Measurements from ENCODE around the gene KRTAP24-1. TPM values are rescaled to one million over a fixed set of nuclear protein-coding genes. Genes with fewer than 3 reads are reported as not detected.

Gene KRTAP24-1
- total and polyA plus RNA-seq, 2 of the 4 experiments (the other 2 are of a cell fraction), result not detected

DNA sequence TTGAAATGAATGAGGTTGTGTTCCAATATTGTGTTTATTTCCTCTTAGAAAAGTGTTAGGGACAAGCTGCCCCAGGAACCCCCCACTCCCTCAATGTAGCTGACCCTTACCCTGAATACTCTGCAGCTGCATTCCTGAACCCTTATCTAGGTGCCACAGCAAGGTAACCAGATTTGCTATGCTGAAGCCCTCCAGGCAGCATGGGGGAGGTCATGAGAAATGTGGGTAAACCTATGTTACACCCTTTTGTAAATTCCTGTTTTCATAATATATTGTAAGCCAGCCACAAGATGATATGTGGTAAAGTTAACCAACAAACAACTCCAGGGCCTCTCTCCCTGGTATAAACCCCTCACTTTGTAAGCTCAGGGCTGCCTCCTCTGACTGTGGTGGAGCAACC, 39.1 kb downstream of the KRTAP24-1 start:
- H3K27me3 ChIP-seq (ENCODE audit: control insufficient read depth, insufficient read depth, low read length), result no peaks in the 10 kb centered on the region
- no peak overlapping the region for H3K4me2 ChIP-seq (ENCODE audit: low read depth, low read length)
- TF ChIP-seq SMC3 (IDR thresholded peaks at IDR 0.05; ENCODE audit: low read depth, low read length), result no peak
- TF ChIP-seq, protein P1, sequence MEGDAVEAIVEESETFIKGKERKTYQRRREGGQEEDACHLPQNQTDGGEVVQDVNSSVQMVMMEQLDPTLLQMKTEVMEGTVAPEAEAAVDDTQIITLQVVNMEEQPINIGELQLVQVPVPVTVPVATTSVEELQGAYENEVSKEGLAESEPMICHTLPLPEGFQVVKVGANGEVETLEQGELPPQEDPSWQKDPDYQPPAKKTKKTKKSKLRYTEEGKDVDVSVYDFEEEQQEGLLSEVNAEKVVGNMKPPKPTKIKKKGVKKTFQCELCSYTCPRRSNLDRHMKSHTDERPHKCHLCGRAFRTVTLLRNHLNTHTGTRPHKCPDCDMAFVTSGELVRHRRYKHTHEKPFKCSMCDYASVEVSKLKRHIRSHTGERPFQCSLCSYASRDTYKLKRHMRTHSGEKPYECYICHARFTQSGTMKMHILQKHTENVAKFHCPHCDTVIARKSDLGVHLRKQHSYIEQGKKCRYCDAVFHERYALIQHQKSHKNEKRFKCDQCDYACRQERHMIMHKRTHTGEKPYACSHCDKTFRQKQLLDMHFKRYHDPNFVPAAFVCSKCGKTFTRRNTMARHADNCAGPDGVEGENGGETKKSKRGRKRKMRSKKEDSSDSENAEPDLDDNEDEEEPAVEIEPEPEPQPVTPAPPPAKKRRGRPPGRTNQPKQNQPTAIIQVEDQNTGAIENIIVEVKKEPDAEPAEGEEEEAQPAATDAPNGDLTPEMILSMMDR (conservative IDR thresholded peaks at IDR 0.05; ENCODE audit: low read depth, low read length), result no peak
- TF ChIP-seq CHD1 (IDR thresholded peaks at IDR 0.05; ENCODE audit: low read depth, low read length), result no peak
- TF ChIP-seq, protein P2, sequence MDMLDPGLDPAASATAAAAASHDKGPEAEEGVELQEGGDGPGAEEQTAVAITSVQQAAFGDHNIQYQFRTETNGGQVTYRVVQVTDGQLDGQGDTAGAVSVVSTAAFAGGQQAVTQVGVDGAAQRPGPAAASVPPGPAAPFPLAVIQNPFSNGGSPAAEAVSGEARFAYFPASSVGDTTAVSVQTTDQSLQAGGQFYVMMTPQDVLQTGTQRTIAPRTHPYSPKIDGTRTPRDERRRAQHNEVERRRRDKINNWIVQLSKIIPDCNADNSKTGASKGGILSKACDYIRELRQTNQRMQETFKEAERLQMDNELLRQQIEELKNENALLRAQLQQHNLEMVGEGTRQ (IDR thresholded peaks at IDR 0.05; ENCODE audit: low read depth, low read length), result no peak
- no peak for TF ChIP-seq MXI1 (IDR thresholded peaks at IDR 0.05; ENCODE audit: borderline replicate concordance, low read depth, low read length)
- no peak for TF ChIP-seq POLR2A (IDR thresholded peaks at IDR 0.05; ENCODE audit: low read depth, low read length)
- TF ChIP-seq RFX5 (IDR thresholded peaks at IDR 0.05; ENCODE audit: low read depth, low read length), result no peak
- no peak for TF ChIP-seq CEBPB (IDR thresholded peaks at IDR 0.05; ENCODE audit: low read depth, low read length)
- no peak for TF ChIP-seq RCOR1 (IDR thresholded peaks at IDR 0.05; ENCODE audit: insufficient replicate concordance, low read length)
- no peak for TF ChIP-seq FOS (IDR thresholded peaks at IDR 0.05; ENCODE audit: low read depth, low read length)
- TF ChIP-seq, protein P3, sequence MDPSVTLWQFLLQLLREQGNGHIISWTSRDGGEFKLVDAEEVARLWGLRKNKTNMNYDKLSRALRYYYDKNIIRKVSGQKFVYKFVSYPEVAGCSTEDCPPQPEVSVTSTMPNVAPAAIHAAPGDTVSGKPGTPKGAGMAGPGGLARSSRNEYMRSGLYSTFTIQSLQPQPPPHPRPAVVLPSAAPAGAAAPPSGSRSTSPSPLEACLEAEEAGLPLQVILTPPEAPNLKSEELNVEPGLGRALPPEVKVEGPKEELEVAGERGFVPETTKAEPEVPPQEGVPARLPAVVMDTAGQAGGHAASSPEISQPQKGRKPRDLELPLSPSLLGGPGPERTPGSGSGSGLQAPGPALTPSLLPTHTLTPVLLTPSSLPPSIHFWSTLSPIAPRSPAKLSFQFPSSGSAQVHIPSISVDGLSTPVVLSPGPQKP (IDR thresholded peaks at IDR 0.05; ENCODE audit: borderline replicate concordance, low read depth, low read length), result no peak
- TF ChIP-seq NFE2L2 (IDR thresholded peaks at IDR 0.05; ENCODE audit: low read depth, low read length), result no peak
- intact Hi-C loops (cut with micrococcal nuclease) (no loop called here), in situ Hi-C loops (cut with MboI; ENCODE audit: low sequenced_read_pairs) (no loop called here), dilution Hi-C loops (cut with HindIII; ENCODE audit: low sequenced_read_pairs, unreplicated experiment) (no loop called here)
- H2BK5ac ChIP-seq (ENCODE audit: low read depth, low read length, poor library complexity, severe bottlenecking), result no peak overlapping the region
- H4K20me1 ChIP-seq (ENCODE audit: insufficient read depth, low read length), result no peaks in the 10 kb centered on the region
- H3K14ac ChIP-seq (replicated peaks; ENCODE audit: low read depth, low read length), result no peak overlapping the region
- H2AK5ac ChIP-seq (ENCODE audit: low read depth, low read length), result no peak overlapping the region
- H2BK15ac ChIP-seq (ENCODE audit: low read depth, low read length), result no peak overlapping the region
- H3K4ac ChIP-seq (ENCODE audit: low read depth, low read length), result no peak overlapping the region
- no peak overlapping the region for H3K9ac ChIP-seq (ENCODE audit: low read depth, low read length)
- H3K23ac ChIP-seq (ENCODE audit: low read depth, low read length), result no peak overlapping the region
- H3K36me3 ChIP-seq (ENCODE audit: control insufficient read depth, insufficient read depth, low read length), result no peaks in the 10 kb centered on the region
- H4K91ac ChIP-seq (ENCODE audit: insufficient read depth, low read depth, low read length), result no peak overlapping the region
- CTCF ChIA-PET, result no interaction called here
- no peak for DNase-seq
- BruUV-seq (replicated peaks), result no TSS peak
- POLR2A ChIA-PET (ENCODE audit: unreplicated experiment), result no interaction called here
- no peak overlapping the region for H4K5ac ChIP-seq (ENCODE audit: low read depth, low read length)
- H2BK20ac ChIP-seq (ENCODE audit: low read depth, low read length), result no peak overlapping the region
- H2AK9ac ChIP-seq (replicated peaks; ENCODE audit: low read depth, low read length, poor library complexity), result no peak overlapping the region
- no peak overlapping the region for H3K18ac ChIP-seq (ENCODE audit: low read depth, low read length)
- H3K9me1 ChIP-seq (ENCODE audit: insufficient read depth, low read length), result no peaks in the 10 kb centered on the region
- H2AFZ ChIP-seq (replicated peaks; ENCODE audit: low read length, poor library complexity), result no peak overlapping the region
- peaks cover 2% of the 10 kb centered on the region; the same call in 1 of the 2 replicates for H3K9me3 ChIP-seq (ENCODE audit: control insufficient read depth, insufficient read depth, low read length)
- no peak overlapping the region for H3K27ac ChIP-seq (ENCODE audit: insufficient read depth, low read length)
- no peaks in the 10 kb centered on the region for H3K79me1 ChIP-seq (ENCODE audit: low read depth in 1 of 2, low read length in 2 of 2)
- H4K8ac ChIP-seq (ENCODE audit: low read depth in 2 of 2, low read length in 2 of 2), result no peak overlapping the region
- no peak overlapping the region for H3K56ac ChIP-seq (ENCODE audit: extremely low read depth, insufficient read depth, low read length)
- no peak for ATAC-seq (ENCODE audit: low read depth)
- no peak overlapping the region for H3K4me3 ChIP-seq (ENCODE audit: insufficient read depth, low read depth, low read length)
- no peak overlapping the region for H2BK120ac ChIP-seq (ENCODE audit: low read depth, low read length)
- H3K4me1 ChIP-seq (ENCODE audit: control insufficient read depth, insufficient read depth, low read length), result no peaks in the 10 kb centered on the region
